Adrenal gland (tissue), 19 donors: ENCODE measurements around the gene CFAP65. TPM values are rescaled to one million over a fixed set of nuclear protein-coding genes. Genes with fewer than 3 reads are reported as not detected.
A peak's percentile ranks its signal among the peaks of the same experiment; 100 is the strongest.

Experiments
- DNase-seq, 7 donors: peaks; one replicate each; pipeline ENCODE4 v3.0.0-alpha.2; 2019 to 2020
- H3K27ac ChIP-seq, 5 donors: fragments of 200-600 bp; sonication (generic) in 4 of 5; 1 replicate in 3 of 5; 2 replicates in 2 of 5; pipeline versions ENCODE4 v1.5.1 to v1.8.0; 2016 to 2020; ENCODE audit warnings: mild to moderate bottlenecking in 1 of 5
- H3K27me3 ChIP-seq: fragments of 200-600 bp; 2 replicates; pipeline ENCODE4 v1.8.0; 2021
- H3K36me3 ChIP-seq, 2 donors: fragments of 200-600 bp; replicated peaks in 1 of 2; 1 replicate in 1 of 2; 2 replicates in 1 of 2; pipeline versions ENCODE4 v1.5.1 to v1.8.0; 2018 to 2022
- H3K4me1 ChIP-seq, 2 donors: fragments of 200-600 bp; replicated peaks in 1 of 2; 1 replicate in 1 of 2; 2 replicates in 1 of 2; pipeline versions ENCODE4 v1.5.1 to v1.8.0; 2018 to 2021
- H3K4me3 ChIP-seq, 4 donors: fragments of 200-600 bp; sonication (generic) in 3 of 4; one replicate each; pipeline ENCODE4 v1.5.1; 2016 to 2018
- H3K9me3 ChIP-seq, 3 donors: fragments of 200-600 bp; sonication (generic) in 1 of 3; replicated peaks in 1 of 3; 1 replicate in 2 of 3; 2 replicates in 1 of 3; pipeline versions ENCODE4 v1.5.1 to v1.8.0; 2016 to 2021
- POLR2A ChIP-seq, 2 donors: fragments of 450-650 bp; IDR thresholded peaks; one replicate each; pipeline ENCODE4 v1.6.1; 2017; ENCODE audit warnings: antibody characterized with exemption in 2 of 2, mild to moderate bottlenecking in 2 of 2, moderate library complexity in 1 of 2
- WGBS, 4 donors: extraction: QIAGEN DNeasy Blood & Tissue Kit in 2 of 4; methylation state at CpG; one replicate each; pipeline versions ENCODE4 v1.1.5 to v1.1.7; 2013 to 2017; 5-methylcytosine and 5-hydroxymethylcytosine counted together
- intact Hi-C, 2 donors: fragments of 100-400 bp; cut with DNase I; formaldehyde crosslinking; loops; one replicate each; pipeline versions ENCODE4 v1.14.1 to v1.15.0; 2022 to 2023
- long read RNA-seq, 10 donors: library from polyadenylated mRNA in 3 of 10; unstranded in 2 of 10; stranded (forward) in 1 of 10; transcript quantifications; one replicate each; pipeline ENCODE4 v2.0.0 and lab custom pipeline, GENCODE V29; 2021 to 2026
- polyA plus RNA-seq, 3 donors: library from polyadenylated mRNA; stranded (reverse); fragments of 200-250 nt in 2 of 3; fragments of 350-450 nt in 1 of 3; fragmentation: Illumina TruSeq in 1 of 3; extraction: RNeasy Lipid Tissue Mini Kit (QIAGEN cat#74804) in 1 of 3; gene quantifications; one replicate each; pipeline ENCODE4 v1.2.3, GENCODE V29; 2013 to 2014
- total RNA-seq, 9 donors: library from RNA; depleted of rRNA in 4 of 9; stranded (reverse); fragments of >200 nt in 4 of 9; fragments of 120-200 nt in 1 of 9; fragmentation: NEBNext Ultra II Directional in 1 of 9; extraction: Animal tissue kit (Norgen Biotek cat#: 25700) in 1 of 9; gene quantifications; one replicate each; pipeline versions ENCODE4 v1.1.0 to v1.2.4, GENCODE V29; 2013 to 2023
- TF ChIP-seq, protein P1 (sequence below), 6 experiments: fragments of 450-650 bp in 4 of 6; fragments of 200-600 bp in 2 of 6; sonication (generic) in 1 of 6; IDR thresholded peaks; 1 replicate in 5 of 6; 2 replicates in 1 of 6; pipeline versions ENCODE4 v1.5.1 to v1.8.0; 2016 to 2021; ENCODE audit warnings: antibody characterized with exemption in 6 of 6, mild to moderate bottlenecking in 2 of 6, moderate library complexity in 1 of 6
- donor health status: healthy with polysubstance abuse.
- donor health status: Bipolar disorder and iron deficiency.
- donor health status: DM: yes; HTN: yes; CAD: no.
- donor health status: DM: no; HTN: no; CAD: no.
- donor health status: DM: no; HTN: no; CAD: no.
- donor health status: DM: yes; HTN: yes; CAD: no.

The CFAP65 gene
- total RNA-seq, result under 1 TPM in 2 of 9 donors, not detected in 7; 0.04 to 0.06 TPM
- polyA plus RNA-seq, result under 1 TPM; 0.05 to 0.16 (median 0.10) TPM
- long read RNA-seq, donor 1, result 0 reads
- long read RNA-seq, donor 2, result 0 reads
- long read RNA-seq, donor 3, result 0 reads
- long read RNA-seq, donor 4, result 0 reads
- long read RNA-seq, donor 5, result 0 reads
- long read RNA-seq, donor 6, partial matches to known transcripts, result 1 of 1 reads
- long read RNA-seq, donor 6, other reads (novel, unspliced or antisense), result 0 of 1 reads
- long read RNA-seq, donor 7, result 0 reads
- long read RNA-seq, donor 8, result 0 reads
- long read RNA-seq, donor 9, result 0 reads
- long read RNA-seq, donor 10, result 0 reads

GRCh38 chr2:219041252-219041651 is at the start of gene CFAP65:
TSS of gene CFAP65 (minus strand) at chr2:219041516. CDS start at chr2:219039048, 2,468 bp downstream.
- peaks cover 29% of the 10 kb centered on the region for H3K27me3 ChIP-seq
- no peaks in the 10 kb centered on the region for H3K9me3 ChIP-seq
- intact Hi-C loops, result no loop called here
- peak within 1 kb of the TSS in 1 of 4 donors; percentile 35 for H3K4me3 ChIP-seq
- WGBS, 4 donors, result 1 to 4% (median 2%) methylated on average over 15 to 21 of the region's 21 CpGs
- TF ChIP-seq, protein P1, sequence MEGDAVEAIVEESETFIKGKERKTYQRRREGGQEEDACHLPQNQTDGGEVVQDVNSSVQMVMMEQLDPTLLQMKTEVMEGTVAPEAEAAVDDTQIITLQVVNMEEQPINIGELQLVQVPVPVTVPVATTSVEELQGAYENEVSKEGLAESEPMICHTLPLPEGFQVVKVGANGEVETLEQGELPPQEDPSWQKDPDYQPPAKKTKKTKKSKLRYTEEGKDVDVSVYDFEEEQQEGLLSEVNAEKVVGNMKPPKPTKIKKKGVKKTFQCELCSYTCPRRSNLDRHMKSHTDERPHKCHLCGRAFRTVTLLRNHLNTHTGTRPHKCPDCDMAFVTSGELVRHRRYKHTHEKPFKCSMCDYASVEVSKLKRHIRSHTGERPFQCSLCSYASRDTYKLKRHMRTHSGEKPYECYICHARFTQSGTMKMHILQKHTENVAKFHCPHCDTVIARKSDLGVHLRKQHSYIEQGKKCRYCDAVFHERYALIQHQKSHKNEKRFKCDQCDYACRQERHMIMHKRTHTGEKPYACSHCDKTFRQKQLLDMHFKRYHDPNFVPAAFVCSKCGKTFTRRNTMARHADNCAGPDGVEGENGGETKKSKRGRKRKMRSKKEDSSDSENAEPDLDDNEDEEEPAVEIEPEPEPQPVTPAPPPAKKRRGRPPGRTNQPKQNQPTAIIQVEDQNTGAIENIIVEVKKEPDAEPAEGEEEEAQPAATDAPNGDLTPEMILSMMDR (IDR thresholded peaks at IDR 0.05), result no peak
- no peak for TF ChIP-seq POLR2A (IDR thresholded peaks at IDR 0.05)
- peak in 2 of 7 donors; percentile 43 to 66 for DNase-seq
- H3K36me3 ChIP-seq, result no peaks in the 10 kb centered on the region
- no peaks in the 10 kb centered on the region for H3K4me1 ChIP-seq
- no peak within 1 kb of the TSS for H3K27ac ChIP-seq

DNA sequence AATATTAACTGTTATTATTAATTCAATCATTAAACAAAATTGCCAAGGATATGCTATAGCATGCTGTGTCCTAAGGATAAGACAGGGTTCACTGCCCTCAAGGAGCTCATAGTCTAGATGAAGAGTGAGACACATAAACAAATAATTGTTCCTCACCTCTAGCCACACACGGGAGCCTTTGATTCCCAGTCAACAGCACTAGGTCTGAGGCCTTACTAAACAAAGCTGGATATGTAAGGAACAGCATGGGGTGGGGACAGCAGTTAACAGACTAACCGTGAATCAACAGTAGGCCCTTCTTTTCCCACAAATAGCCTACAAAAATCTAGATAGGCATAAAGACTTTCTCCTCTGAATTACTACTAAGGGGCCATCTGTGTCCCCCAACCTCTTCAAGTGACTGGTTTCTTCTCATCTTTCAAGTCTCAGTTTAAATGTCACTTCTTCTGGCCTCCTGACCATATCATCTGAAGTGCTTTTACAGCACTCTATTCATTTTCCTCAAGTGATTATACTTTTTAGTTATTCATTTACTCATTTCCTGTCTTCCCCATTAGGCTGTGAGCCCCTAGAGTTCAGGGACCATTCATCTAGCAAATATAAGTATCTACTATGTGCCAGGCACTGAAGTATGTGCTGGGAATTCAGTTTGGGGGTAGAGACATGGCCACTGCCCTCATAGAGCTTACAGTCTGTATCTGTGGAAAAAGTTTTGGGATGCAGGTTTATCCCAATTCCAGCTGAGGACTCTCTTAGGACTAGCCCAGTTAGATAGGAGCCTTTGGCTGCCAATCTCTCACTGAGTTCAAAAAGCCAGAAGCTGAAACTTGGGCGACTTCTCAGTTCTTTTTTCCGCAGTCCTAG is 49.4 kb upstream of the CFAP65 start:
- TF ChIP-seq POLR2A (IDR thresholded peaks at IDR 0.05), result no peak
- TF ChIP-seq, protein P1 (IDR thresholded peaks at IDR 0.05), result no peak
- intact Hi-C loops, result no loop called here
- no peaks in the 10 kb centered on the region for H3K36me3 ChIP-seq
- H3K4me1 ChIP-seq, result no peaks in the 10 kb centered on the region
- 73 to 82% (median 81%) methylated on average over 4 of the region's 4 CpGs for WGBS, 4 donors
- no peak for DNase-seq
- no peak overlapping the region for H3K4me3 ChIP-seq
- no peaks in the 10 kb centered on the region for H3K27me3 ChIP-seq
- H3K9me3 ChIP-seq, result no peaks in the 10 kb centered on the region
- no peak overlapping the region for H3K27ac ChIP-seq

DNA sequence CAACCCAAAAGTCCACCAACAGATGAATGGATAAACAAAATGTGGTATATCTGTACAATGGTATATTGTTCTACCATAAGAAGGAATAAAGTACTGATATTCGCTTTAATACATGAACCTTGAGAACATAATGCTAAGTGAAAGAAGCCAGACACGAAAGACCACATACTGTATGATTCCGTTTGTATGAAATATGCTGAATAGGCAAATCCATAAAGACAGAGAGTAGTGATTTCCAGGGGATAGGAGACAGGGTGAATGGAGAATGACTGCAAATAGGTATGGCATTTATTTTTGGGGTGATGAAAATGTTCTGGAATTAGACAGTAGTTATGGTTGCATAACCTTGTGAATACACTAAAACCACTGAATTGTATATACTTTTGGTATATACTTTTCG is 48.0 kb upstream of the CFAP65 start:
- no peaks in the 10 kb centered on the region for H3K4me1 ChIP-seq
- H3K36me3 ChIP-seq, result no peaks in the 10 kb centered on the region
- no peak overlapping the region for H3K27ac ChIP-seq
- H3K4me3 ChIP-seq, result no peak overlapping the region
- TF ChIP-seq, protein P1 (IDR thresholded peaks at IDR 0.05), result no peak
- TF ChIP-seq POLR2A (IDR thresholded peaks at IDR 0.05), result no peak
- H3K27me3 ChIP-seq, result no peaks in the 10 kb centered on the region
- no peaks in the 10 kb centered on the region for H3K9me3 ChIP-seq
- 94 to 98% (median 97%) methylated on average over 4 of the region's 4 CpGs for WGBS, 4 donors
- DNase-seq, result no peak
- intact Hi-C loops, result no loop called here

DNA sequence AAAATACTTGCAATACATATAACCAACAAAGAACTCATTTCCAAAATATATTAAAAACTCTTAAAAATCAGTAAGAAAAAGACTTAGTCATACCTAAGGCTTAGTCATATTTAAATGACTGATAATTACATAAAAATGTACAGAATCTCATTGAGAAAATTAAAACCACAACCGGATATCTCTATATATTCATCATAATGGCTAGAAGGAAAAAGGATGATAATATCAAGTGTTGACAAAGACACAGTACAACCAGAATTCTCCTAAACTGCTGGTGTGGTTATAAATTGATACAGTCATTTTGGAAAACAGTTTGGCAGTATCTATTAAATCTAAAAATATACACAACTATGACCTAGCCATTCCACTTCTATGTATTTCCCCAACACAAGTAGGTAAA is 46.5 kb upstream of the CFAP65 start:
- H3K36me3 ChIP-seq, result no peaks in the 10 kb centered on the region
- TF ChIP-seq POLR2A (IDR thresholded peaks at IDR 0.05), result no peak
- TF ChIP-seq, protein P1 (IDR thresholded peaks at IDR 0.05), result no peak
- H3K4me1 ChIP-seq, result no peaks in the 10 kb centered on the region
- H3K27ac ChIP-seq, result no peak overlapping the region
- WGBS, 4 donors, result 90 to 100% (median 94%) methylated on average over 1 of the region's 1 CpG
- H3K9me3 ChIP-seq, result no peaks in the 10 kb centered on the region
- intact Hi-C loops, result no loop called here
- no peak for DNase-seq
- H3K27me3 ChIP-seq, result no peaks in the 10 kb centered on the region
- H3K4me3 ChIP-seq, result no peak overlapping the region
